ENCODE measurements around the gene RASEF.

DNA sequence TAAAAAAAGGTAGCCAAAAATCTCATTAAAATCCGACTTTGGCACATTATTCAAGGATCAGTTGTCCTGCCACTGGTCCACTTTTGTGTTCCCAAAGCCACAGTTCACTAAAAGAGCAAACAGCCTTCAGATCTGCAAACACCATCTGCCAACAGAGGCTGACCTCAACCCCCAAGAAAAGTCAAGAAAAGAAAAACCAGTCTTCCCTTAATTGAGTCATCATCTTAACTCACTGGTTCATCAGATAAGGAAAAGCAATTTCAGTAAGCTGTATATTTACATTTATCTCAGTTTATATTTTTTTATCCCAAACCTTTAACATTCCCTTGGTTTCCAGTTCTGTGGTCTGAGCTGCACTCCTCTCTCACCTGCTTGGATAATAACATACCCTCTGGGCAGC, 21.2 kb downstream of the RASEF start:
- TF ChIP-seq, protein P1, sequence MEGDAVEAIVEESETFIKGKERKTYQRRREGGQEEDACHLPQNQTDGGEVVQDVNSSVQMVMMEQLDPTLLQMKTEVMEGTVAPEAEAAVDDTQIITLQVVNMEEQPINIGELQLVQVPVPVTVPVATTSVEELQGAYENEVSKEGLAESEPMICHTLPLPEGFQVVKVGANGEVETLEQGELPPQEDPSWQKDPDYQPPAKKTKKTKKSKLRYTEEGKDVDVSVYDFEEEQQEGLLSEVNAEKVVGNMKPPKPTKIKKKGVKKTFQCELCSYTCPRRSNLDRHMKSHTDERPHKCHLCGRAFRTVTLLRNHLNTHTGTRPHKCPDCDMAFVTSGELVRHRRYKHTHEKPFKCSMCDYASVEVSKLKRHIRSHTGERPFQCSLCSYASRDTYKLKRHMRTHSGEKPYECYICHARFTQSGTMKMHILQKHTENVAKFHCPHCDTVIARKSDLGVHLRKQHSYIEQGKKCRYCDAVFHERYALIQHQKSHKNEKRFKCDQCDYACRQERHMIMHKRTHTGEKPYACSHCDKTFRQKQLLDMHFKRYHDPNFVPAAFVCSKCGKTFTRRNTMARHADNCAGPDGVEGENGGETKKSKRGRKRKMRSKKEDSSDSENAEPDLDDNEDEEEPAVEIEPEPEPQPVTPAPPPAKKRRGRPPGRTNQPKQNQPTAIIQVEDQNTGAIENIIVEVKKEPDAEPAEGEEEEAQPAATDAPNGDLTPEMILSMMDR (conservative IDR thresholded peaks at IDR 0.05; ENCODE audit: low read depth, low read length), result no peak
- no peak for TF ChIP-seq EZH2 (IDR thresholded peaks at IDR 0.05; ENCODE audit: borderline replicate concordance, low read depth, low read length, poor library complexity, severe bottlenecking)

Measured in A673 (cell line).